MM.1S (cell line): ENCODE measurements around the gene MFGE8.

Source experiments
- EZH2 ChIP-seq: fragments of 300-600 bp; sonication (generic); optimal IDR thresholded peaks from 2 replicates; pipeline ENCODE3; 2017; ENCODE audit warnings: low read depth, mild to moderate bottlenecking, antibody characterized with exemption, low read length, mixed read lengths
- EZH2phosphoT487 ChIP-seq: fragments of 300-600 bp; sonication (generic); IDR thresholded peaks from 2 replicates; pipeline ENCODE4 v1.6.1; 2018; ENCODE audit warnings: antibody characterized with exemption, low read length
- TF ChIP-seq, protein P1 (sequence below): fragments of 300-600 bp; sonication (generic); IDR thresholded peaks from 2 replicates; pipeline ENCODE4 v1.5.1; 2016; ENCODE audit warnings: antibody characterized with exemption, low read length, mixed read lengths

DNA sequence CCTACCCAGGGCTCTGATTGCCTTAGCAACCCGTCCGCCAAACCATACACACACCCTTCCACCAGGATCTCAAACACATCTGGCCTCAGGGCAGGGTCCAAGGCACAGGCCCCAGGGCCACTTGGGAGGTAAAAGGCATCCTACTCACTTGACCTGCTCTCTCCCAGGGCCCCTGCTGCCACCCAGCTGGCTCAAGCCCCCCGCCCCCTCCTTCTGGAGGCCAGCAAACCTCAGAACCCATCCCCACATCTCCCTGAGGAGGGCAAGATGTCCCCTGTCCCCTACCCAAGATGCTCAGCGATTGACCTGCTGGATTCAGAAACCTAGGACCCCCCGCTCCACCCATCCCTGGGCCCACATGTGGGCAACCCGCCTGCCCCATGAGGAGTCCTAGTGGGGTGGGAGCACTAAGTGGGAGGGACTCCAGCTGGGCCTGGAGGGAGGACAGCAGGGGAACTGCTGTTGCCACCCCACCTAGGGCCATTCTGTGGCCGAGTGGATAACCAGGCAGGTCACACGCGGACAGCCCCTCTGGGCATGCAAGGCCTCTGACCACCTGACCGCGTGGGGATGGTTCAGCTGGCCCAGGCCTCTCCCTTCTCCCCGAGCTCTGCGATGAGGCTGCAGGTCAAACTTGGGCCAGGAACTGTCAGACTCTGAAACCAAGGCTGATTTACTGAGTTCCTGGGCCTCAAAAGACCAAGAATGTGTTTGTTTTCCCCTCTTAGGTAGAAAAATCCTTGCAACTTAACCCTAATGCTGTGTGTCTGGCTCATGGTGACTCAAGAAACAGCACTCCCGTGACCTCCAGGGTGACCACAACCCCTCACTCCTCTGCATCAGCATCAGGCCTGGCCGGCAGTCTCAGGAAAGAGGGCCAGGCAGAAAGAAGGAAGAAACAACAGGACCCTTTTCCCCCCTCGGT lies 4.2 kb downstream of the MFGE8 start:
- TF ChIP-seq EZH2phosphoT487 (no peak), EZH2 (no peak)
- TF ChIP-seq, protein P1, sequence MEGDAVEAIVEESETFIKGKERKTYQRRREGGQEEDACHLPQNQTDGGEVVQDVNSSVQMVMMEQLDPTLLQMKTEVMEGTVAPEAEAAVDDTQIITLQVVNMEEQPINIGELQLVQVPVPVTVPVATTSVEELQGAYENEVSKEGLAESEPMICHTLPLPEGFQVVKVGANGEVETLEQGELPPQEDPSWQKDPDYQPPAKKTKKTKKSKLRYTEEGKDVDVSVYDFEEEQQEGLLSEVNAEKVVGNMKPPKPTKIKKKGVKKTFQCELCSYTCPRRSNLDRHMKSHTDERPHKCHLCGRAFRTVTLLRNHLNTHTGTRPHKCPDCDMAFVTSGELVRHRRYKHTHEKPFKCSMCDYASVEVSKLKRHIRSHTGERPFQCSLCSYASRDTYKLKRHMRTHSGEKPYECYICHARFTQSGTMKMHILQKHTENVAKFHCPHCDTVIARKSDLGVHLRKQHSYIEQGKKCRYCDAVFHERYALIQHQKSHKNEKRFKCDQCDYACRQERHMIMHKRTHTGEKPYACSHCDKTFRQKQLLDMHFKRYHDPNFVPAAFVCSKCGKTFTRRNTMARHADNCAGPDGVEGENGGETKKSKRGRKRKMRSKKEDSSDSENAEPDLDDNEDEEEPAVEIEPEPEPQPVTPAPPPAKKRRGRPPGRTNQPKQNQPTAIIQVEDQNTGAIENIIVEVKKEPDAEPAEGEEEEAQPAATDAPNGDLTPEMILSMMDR, result no peak
